GM18519 (cell line): ENCODE data around the gene NRP1.

Source experiments
- ATAC-seq: cut with Tn5 transposase; IDR thresholded peaks from one replicate; pipeline ENCODE4 v1.9.1; 2021; ENCODE audit warnings: mild to moderate bottlenecking, moderate library complexity; ENCODE audit not compliant: unreplicated experiment, low FRiP score

Gene NRP1

DNA sequence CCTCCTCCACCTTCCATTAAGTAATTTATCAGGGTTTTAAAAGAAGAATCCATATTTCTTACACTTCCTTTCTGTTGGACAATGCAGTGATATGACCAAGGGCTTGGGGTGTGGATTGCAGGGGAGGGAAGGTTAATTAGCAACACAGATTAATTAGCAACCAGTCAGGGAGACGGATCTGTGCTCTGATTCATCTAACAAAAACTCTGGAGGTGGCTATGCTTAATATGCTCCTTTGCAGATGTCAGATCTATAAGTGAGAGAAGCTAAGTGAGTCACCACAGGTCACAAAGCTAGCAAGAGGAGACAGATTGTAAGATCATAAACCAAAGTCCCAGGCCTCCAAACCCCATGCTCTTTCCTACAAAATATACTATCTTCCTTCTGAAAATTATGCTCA, 197.7 kb downstream of the NRP1 start:
- ATAC-seq = no peak

DNA sequence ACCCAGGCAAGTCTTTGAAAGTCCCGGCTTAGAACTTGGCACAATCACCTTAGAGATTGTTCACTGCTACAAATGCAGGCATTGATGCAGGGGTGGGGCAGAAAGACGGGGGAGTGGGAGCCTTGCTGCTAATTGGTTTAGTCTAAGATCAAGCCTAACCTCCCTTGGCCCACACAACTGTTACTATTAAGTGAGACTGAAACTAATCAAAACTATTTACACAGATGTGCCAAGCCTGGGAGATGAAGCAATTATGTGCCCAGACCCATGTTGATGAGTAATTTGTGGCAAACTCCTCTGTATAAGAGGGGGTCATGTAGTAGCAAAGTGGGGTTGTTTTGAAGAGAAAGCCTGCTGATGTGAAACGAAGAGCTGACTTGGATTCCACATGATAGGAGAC, 198.2 kb downstream of the NRP1 start:
- ATAC-seq = peak; percentile 39

DNA sequence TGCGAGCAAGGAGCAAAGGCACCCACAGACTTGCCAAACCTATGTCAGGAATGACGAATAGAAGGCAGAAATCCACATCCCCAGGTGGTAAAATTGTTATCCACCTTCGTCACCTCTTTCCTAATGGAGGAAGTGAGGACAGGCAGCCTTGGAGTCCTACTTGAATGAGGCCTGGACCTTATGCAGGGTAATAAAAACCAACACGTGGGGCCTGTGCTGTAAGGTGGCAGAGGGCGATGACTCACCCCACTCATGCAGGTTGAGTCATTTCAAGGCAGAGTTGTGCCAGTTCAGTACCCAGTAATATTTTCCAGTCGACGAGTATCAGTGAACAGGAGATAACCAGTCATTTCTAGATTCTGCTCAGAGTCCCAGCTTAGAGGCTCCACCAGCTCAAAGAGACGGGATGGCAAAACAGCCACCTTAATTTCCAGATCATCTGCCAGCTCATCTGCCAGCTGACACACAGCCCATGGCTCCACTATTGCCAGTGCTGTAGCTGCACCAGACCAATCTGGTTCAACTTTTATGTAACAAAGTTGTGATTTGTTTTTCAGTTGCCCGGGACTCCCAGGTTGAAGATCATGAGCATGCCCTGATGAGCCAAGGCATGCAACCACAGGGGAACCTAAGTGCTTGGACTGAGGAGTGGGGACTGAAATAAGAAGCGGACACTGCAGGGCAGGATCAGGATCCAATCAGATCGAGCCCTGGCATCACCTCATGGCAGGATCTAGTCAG, 200.3 kb downstream of the NRP1 start:
- ATAC-seq = peak; percentile 40

DNA sequence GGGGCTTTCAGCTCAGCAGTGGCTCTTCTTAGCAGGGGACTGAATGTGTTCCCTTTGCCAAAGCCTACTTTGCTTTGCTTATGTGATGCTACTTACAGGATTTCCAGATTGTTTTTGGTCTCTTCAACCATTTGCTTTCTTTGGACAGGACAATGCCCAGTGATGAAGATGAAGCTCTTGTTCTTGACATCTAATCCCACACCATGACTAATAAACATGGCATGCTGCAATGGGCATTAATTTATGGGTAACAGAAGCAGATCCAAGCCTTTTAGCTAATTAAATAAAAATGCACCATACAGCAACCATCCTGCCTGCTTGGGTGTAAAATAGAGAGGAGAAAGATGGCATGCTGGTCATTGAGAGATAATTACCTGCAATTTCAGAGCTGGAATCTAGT, 200.9 kb downstream of the NRP1 start:
- ATAC-seq = no peak

DNA sequence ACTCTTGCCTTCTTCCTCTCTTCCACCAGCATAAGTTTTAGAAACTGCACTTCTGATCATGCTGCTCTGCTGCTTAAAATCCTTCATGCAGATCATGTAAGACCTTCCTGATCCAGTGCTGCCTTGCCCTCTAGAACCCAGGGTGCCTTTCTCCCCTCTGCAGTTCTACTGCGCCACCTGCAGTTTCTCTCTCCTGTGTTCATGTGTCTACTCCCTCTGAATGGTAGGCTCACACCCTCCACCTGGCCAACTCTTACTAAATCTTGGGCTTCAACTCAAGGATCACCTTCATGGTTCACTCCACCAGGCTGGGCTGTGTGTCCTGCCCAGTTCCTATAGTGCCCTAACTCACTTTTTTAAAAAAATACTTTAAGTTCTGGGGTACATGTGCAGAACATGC, 201.8 kb downstream of the NRP1 start:
- peak; percentile 47 for ATAC-seq

DNA sequence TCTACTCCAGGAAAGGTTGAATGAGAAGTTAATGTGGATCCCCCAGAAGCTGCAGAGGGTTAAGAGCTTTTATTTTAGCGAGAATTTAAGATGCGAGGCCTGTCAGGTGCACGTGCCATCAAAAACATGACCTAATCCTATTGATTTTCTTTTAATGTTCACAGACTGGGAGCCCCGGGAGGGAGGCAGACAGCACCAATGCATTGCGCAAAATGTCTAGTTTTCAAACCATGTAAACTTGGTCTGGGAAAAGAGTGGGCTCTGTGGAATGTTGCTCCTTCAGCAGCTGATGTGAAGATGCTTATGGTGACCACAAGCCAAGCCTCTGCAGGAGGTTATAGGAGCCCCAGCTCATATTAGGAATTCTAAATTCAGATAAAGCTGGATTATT, 204.5 kb downstream of the NRP1 start:
- ATAC-seq = no peak

DNA sequence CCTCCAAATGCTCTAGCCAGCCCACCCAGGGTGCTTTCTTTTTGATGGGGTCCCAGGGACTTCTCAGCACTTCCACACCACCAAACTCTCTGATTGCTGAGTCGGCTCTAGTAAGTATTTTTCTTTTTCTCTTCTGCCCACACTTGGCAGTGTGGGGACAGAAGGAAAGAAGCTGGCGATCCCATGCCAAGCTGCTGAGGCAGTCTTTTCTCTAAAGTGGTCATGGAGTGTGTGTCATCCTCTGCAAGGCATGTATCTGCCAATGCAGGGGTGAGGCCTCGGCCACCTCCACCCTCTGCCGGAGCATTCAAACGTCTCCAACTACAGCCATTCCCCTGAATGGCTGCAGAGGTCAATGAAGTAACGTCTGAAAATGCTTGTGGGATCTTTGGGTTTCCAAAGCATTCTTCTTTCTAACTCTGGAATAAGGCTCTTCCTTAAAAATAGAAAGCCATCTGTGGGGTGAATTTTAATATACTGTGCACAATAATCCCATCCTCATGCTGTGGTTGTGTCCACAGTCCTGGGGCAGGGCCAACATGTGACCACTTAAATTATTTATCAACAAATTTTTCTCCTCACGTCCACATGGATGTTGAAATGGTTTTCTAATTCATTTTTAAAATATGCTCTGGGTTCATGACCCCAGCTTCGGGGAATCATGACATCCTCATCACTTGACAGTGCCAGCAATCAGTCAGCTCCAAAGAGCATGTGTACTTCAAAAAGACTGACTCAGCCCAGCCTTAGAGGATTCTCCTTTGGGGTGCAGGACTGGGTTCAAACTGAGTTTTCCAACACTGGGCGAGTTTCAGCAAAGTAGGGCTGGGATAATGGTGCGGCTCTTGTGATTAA, 205.1 kb downstream of the NRP1 start:
- ATAC-seq = no peak

DNA sequence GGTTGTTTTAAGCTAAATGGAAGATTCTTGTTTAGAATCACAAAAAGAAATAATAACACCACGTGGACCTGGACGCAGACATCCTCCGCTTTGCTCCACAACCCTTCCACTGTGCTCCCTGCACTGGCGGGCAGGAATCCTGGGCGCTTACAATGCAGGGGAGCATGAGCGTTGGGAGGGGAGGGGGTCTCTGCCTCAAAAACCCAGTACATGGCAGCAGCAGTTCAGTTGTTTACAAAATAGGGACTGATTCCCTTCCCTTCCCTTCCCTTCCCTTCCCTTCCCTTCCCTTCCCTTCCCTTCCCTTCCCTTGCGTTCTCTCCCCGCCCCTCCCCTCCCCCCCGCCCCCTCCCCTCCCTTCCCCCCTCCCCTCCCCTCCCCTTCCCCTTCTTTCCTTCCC, 206.8 kb downstream of the NRP1 start:
- ATAC-seq = no peak
